LNCAP (cell line): ENCODE results near the gene OTOG.

ENCODE experiments used
- CTCF ChIP-seq: fragments of 450-650 bp; IDR thresholded peaks from 2 replicates; pipeline ENCODE4 v1.5.1; 2017; ENCODE audit warnings: mild to moderate bottlenecking

OTOG gene

GRCh38 chr11:17550450-17551346 lies 3.6 kb downstream of the OTOG start:
- no peak for TF ChIP-seq CTCF

DNA sequence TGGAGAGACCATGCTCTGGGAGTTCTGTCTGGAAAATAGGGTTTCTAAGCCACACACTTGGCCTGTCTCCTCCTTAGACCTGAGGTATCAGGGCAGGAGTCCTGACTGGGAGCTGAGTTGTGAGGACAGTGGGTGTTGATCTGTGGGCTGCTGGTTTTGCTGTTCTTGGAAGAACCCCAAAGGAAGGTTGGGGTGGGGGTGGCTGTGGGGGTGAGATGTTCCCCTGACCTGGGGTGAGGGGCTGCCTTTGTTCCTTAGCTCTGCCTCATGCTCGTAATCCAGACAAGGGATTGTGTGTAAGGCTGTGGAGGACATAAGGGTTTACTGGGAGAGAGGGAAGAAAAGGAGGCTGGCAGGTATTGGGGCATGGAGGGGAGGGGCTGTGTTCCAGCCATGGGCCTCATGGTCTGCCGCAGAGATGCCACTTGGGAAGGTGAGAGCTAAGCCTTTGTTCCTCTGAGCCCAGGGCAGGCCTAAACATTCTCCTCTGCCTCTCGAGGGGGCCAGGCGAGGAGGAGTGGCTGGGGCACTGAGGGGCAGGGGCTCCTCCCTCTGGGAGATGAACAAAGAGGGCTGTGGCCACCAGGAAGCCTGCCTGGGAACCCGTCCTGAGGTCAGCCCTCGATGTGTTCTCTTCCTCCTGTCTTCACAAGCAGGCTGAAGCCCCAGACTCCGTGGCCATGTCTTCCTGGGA lies 4.4 kb downstream of the OTOG start:
- TF ChIP-seq CTCF: no peak

- TF ChIP-seq CTCF: no peak
These were observed 4.9 kb downstream of the OTOG start for GRCh38 chr11:17552041-17552355.

GRCh38 chr11:17552392-17553248 lies 5.6 kb downstream of the OTOG start:
- TF ChIP-seq CTCF: no peak

GRCh38 chr11:17553249-17553546 lies 6.1 kb downstream of the OTOG start:
- no peak for TF ChIP-seq CTCF

DNA sequence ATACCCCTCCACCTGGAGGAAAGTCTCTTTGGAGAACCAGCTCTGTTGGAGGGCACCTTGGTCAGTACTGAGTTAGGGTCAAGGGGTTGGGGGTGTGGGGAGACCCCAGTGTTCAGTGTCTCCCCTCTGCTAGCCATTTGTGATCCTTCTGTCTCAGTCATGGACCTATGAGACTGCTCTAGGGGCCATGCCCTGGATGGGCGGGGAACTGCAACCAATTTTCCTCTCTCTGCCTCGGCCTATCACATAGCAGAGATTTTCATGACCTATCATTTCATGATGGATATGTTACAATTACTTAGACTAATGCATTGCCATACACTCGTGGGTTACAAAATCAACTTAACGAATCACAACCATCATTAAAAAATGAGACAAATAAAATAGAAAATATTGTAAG lies 7.4 kb downstream of the OTOG start:
- no peak for TF ChIP-seq CTCF

GRCh38 chr11:17556999-17557398 lies 9.9 kb downstream of the OTOG start:
- no peak for TF ChIP-seq CTCF
